ENCODE results near the gene EEF1AKMT4.

- TF ChIP-seq CTCF (IDR thresholded peaks at IDR 0.05) (no peak), RFX5 (IDR thresholded peaks at IDR 0.05) (no peak), CHD2 (IDR thresholded peaks at IDR 0.05; ENCODE audit: low read length, partially characterized antibody) (no peak), EP300 (IDR thresholded peaks at IDR 0.05) (no peak), BCL3 (IDR thresholded peaks at IDR 0.05) (no peak), SMC3 (IDR thresholded peaks at IDR 0.05) (no peak), USF2 (IDR thresholded peaks at IDR 0.05) (no peak), CBX8 (IDR thresholded peaks at IDR 0.05) (no peak), POLR2A (IDR thresholded peaks at IDR 0.05; ENCODE audit: low read length) (no peak), REST (IDR thresholded peaks at IDR 0.05) (no peak), PHF8 (IDR thresholded peaks at IDR 0.05; ENCODE audit: borderline replicate concordance, low read depth) (no peak), MAX (IDR thresholded peaks at IDR 0.05) (no peak), RCOR1 (IDR thresholded peaks at IDR 0.05; ENCODE audit: low read depth, low read length) (no peak), MAFK (IDR thresholded peaks at IDR 0.05; ENCODE audit: partially characterized antibody) (no peak)
Measured at GRCh38 chr3:184238246-184238818, 11.1 kb upstream of the EEF1AKMT4 start.
